Kidney (tissue), 14 donors: ENCODE measurements around the gene RNF225. TPM values are rescaled to one million over a fixed set of nuclear protein-coding genes. Genes with fewer than 3 reads are reported as not detected.

ENCODE experiments used
- DNase-seq, 5 donors: peaks; one replicate each; pipeline ENCODE4 v3.0.0-alpha.2; 2013 to 2020
- FAIRE-seq: peaks from 2 replicates; lab custom pipeline; 2012; peaks lifted over from hg19 to GRCh38; lab: Jason Lieb, UNC
- H3K27ac ChIP-seq, 2 donors: one replicate each; pipeline ENCODE4 v1.7.0; 2013; ENCODE audit warnings: low read depth in 2 of 2, low read length in 2 of 2, inconsistent platforms in 1 of 2
- H3K27me3 ChIP-seq: one replicate; pipeline ENCODE4 v1.7.1; 2013; ENCODE audit warnings: low read length, inconsistent platforms; ENCODE audit not compliant: control insufficient read depth, insufficient read depth
- H3K36me3 ChIP-seq, 3 donors: one replicate each; pipeline versions ENCODE4 v1.7.0 to v1.7.1; 2013; ENCODE audit warnings: low read length in 3 of 3, control low read depth in 1 of 3, inconsistent platforms in 1 of 3; ENCODE audit not compliant: insufficient read depth in 3 of 3, control insufficient read depth in 2 of 3
- H3K4me1 ChIP-seq, 3 donors: one replicate each; pipeline versions ENCODE4 v1.7.0 to v1.7.1; 2013; ENCODE audit warnings: low read length in 3 of 3, inconsistent platforms in 1 of 3, low read depth in 1 of 3; ENCODE audit not compliant: control insufficient read depth in 2 of 3, insufficient read depth in 2 of 3
- H3K4me3 ChIP-seq, 3 donors: one replicate each; pipeline versions ENCODE4 v1.7.0 to v1.8.1; 2013; ENCODE audit warnings: low read length in 3 of 3, control low read depth in 1 of 3, inconsistent platforms in 1 of 3
- H3K9ac ChIP-seq, 3 donors: one replicate each; pipeline versions ENCODE4 v1.7.0 to v1.7.1; 2013; ENCODE audit warnings: low read length in 3 of 3, control low read depth in 1 of 3, inconsistent platforms in 1 of 3
- H3K9me3 ChIP-seq, 3 donors: one replicate each; pipeline versions ENCODE4 v1.7.0 to v1.7.1; 2013; ENCODE audit warnings: low read length in 3 of 3, control low read depth in 1 of 3, inconsistent platforms in 1 of 3; ENCODE audit not compliant: control insufficient read depth in 2 of 3, insufficient read depth in 1 of 3
- CTCF ChIP-seq: IDR thresholded peaks from 3 replicates; pipeline ENCODE4 v1.5.1; 2012; ENCODE audit warnings: mild to moderate bottlenecking, moderate library complexity, borderline replicate concordance; ENCODE audit not compliant: insufficient read depth; ENCODE audit errors: extremely low read depth
- intact Hi-C: fragments of 100-400 bp; cut with DNase I; formaldehyde crosslinking; loops from one replicate; pipeline ENCODE4 v1.11.1; 2022
- polyA plus RNA-seq: library from polyadenylated mRNA; stranded (reverse); fragments of 350-450 nt; fragmentation: Illumina TruSeq; extraction: RNeasy Lipid Tissue Mini Kit (QIAGEN cat#74804); gene quantifications from one replicate; pipeline ENCODE4 v1.2.3, GENCODE V29; 2014; ENCODE audit warnings: low read depth, low replicate concordance; ENCODE audit not compliant: insufficient read depth
- total RNA-seq: library from RNA; stranded (reverse); fragmentation: NEBNext Ultra II Directional; extraction: Animal tissue kit (Norgen Biotek cat#: 25700); gene quantifications from one replicate; pipeline ENCODE4 v1.2.1, GENCODE V29; 2021
- donor health status: control.
- donor health status: control.
- donor health status: control.
- donor health status: control.
- donor health status: control.
- donor health status: DM: yes; HTN: yes; CAD: no.
- donor health status: Normal renal cell carcinoma (clear cell type).

RNF225 gene
- total and polyA plus RNA-seq, 2 donors from 2014 or later = 0.25 TPM; not detected in 1

- FAIRE-seq = no peak
- Histone ChIP-seq H3K27me3 (peaks cover 14% of the 10 kb centered on the region), H3K36me3 (no peaks in the 10 kb centered on the region), H3K9me3 (no peaks in the 10 kb centered on the region), H3K4me1 (peaks cover 0 to 12% (median 0%) of the 10 kb centered on the region in 3 donors), H3K27ac (no peak overlapping the region), H3K9ac (no peak overlapping the region), H3K4me3 (no peak overlapping the region)
- peak in 4 of 5 donors; percentile 30 to 53 (median 41) for DNase-seq
- TF ChIP-seq CTCF = no peak
- intact Hi-C loops = no loop called here
Observed at GRCh38 chr19:58353717-58354477, 41.6 kb upstream of the RNF225 start.

- no peak for TF ChIP-seq CTCF
- DNase-seq = peak in 1 of 5 donors; percentile 53
- H3K27ac ChIP-seq = no peak overlapping the region
- intact Hi-C loops = no loop called here
- FAIRE-seq = no peak
- peaks cover 8% of the 10 kb centered on the region for H3K27me3 ChIP-seq
- no peaks in the 10 kb centered on the region for H3K9me3 ChIP-seq
- no peaks in the 10 kb centered on the region for H3K36me3 ChIP-seq
- H3K4me1 ChIP-seq = peaks cover 0 to 12% (median 0%) of the 10 kb centered on the region in 3 donors
- no peak overlapping the region for H3K9ac ChIP-seq
- H3K4me3 ChIP-seq = no peak overlapping the region
Observed at GRCh38 chr19:58354478-58355030, 40.9 kb upstream of the RNF225 start.

GRCh38 chr19:58355215-58355796, 40.1 kb upstream of the RNF225 start:
- intact Hi-C loops = no loop called here
- peak in 1 of 5 donors; percentile 26 for DNase-seq
- H3K27me3 ChIP-seq = peaks cover 3% of the 10 kb centered on the region

More at GRCh38 chr19:58355215-58355796, 40.1 kb upstream of the RNF225 start:
- Histone ChIP-seq H3K9ac (no peak overlapping the region), H3K27ac (no peak overlapping the region), H3K36me3 (no peaks in the 10 kb centered on the region), H3K9me3 (no peaks in the 10 kb centered on the region), H3K4me1 (peaks cover 0 to 8% (median 0%) of the 10 kb centered on the region in 3 donors), H3K4me3 (no peak overlapping the region)
- TF ChIP-seq CTCF = no peak
- no peak for FAIRE-seq
